HG03469 (cell line): ENCODE data around the gene MILR1.

Experiments
- ATAC-seq: cut with Tn5 transposase; IDR thresholded peaks from one replicate; pipeline ENCODE4 v1.9.1; 2021; ENCODE audit warnings: mild to moderate bottlenecking, moderate library complexity, moderate number of reproducible peaks; ENCODE audit not compliant: unreplicated experiment

The MILR1 gene

GRCh38 chr17:64502021-64502420, 53.1 kb downstream of the MILR1 start:
- ATAC-seq, result no peak

GRCh38 chr17:64502809-64503208, 53.9 kb downstream of the MILR1 start:
- no peak for ATAC-seq

DNA sequence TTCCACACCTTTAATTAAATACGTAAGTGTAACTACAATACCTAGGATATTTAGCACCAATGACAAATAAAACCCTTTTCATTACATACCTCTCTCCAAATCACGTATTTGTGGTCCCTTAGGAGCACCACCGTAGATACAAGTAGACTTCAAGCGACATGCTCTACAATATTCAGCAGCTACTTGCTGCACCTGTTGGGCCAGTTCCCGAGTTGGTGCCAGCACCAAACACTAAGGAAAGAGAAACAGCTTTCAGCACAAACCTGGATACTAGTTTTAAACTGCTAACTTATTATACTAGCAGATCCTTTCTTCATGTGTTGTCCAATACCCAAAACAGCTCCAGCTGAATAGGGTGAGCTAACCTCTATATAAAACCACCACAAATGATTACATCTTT, 54.4 kb downstream of the MILR1 start:
- no peak for ATAC-seq

- no peak for ATAC-seq
Measured at GRCh38 chr17:64503821-64504768, 55.2 kb downstream of the MILR1 start.

DNA sequence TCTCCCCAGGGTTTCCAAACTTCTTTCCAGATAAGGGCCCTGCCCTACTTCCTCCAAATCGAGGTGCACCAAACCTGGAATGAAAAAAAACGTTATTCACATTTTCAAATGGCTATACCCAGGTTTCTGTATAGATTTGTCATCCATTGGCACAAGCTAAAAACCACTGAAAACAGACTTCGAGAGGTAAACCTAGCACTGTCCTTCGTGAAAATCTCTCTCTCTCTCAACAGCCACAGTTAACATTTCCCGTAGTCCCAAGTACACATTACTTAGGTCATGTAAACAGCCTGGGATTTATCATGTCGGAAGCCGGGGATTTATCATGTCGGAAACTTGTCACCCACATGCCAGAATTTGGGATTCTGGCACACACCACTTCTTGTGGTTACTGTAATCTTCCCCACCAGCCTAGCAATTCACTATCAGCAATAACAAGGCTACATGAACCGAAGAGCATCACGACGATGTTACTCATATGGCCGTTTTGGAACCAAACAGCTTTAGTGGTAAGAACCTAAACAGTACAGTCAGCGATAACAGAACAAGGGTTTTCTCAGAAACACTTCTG, 55.9 kb downstream of the MILR1 start:
- no peak for ATAC-seq

GRCh38 chr17:64505340-64506200, 56.7 kb downstream of the MILR1 start:
- no peak for ATAC-seq

DNA sequence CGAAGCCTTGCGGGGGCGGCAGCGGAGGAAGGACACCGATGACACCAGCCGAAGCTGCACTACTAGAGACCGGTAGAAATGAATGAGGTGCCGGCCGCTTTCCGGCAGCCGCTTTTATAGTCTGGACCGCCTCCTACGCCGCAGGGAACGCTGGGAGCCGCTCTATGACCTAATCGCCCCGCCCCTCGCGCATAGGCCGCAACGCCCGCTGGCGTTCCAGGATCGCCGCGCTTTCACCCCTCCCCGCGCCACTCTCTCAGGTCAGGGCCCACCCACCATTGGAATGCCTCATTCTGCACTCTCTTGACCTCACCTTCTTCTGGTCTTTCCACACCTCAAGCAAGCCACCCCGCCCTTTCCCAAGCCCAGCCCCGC, 57.3 kb downstream of the MILR1 start, which contains the start of gene DDX5:
Gene DDX5, minus strand, starts transcription at position 89 of the 375 bp plus-strand sequence. CDS start 170 bp downstream, outside the sequence.
- peak; percentile 30 for ATAC-seq

DNA sequence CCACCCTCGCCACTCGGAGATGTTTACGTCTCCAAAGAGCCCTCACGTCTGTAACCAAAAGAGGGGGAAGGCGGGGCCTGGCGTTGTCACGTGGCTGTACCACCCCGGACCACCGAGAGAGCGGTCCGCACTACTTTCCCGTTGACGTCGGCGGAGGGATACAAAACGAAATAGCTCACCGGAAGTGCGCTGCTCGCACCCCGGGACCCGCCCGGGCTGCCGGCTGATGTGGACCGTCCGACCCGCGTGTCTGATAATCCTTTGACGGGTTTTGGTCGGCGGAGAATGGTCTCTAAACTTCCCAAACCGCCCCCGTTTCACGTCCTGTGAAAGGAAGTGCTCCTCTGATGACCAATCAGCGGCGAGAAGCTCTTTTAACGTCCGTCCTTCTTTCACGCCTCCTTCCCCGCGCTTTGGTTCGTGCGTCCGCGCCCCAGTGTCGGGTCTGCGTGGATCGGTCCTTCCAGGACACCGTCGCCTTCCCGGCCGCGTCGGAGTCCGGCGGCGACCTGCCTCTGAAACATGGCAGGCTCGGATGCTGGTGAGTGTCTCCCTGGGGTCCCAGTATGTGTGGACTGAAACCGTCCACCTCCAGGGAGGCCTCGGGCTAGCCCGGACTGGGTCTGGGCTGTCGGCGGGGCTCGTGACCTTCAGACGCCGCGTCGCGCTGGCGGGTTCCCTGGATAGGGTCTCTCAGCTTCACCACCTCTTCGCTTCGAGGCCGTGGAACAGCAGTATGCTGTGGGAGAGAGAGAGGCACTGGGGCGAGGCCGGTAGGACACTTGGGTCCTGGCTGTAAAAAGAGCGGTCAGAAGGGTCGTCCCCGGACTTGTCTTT, 57.9 kb downstream of the MILR1 start, which contains the start of gene CEP95:
Gene CEP95, plus strand, starts transcription at position 402 of the 837 bp plus-strand sequence. Its CDS starts 121 bp downstream, at position 523.
- ATAC-seq, result peak; percentile 33

DNA sequence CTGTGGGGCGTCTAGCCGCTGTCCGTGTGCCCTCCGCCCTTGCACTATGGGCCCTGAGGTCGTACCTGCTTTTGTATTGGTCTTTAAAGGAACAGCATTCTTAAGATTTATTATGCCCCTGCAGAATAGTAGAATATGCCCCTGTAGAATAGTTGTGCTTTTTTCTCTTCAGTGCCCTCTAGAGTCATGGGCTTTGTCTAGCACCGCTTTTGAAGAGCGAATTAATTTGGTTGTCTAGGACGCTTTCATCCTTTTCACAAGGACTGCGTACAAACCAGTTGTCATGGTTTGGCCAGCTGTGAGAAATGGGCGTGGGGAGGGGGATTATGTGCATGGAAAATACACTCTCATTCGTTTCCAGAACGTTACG, 58.5 kb downstream of the MILR1 start:
- no peak for ATAC-seq

DNA sequence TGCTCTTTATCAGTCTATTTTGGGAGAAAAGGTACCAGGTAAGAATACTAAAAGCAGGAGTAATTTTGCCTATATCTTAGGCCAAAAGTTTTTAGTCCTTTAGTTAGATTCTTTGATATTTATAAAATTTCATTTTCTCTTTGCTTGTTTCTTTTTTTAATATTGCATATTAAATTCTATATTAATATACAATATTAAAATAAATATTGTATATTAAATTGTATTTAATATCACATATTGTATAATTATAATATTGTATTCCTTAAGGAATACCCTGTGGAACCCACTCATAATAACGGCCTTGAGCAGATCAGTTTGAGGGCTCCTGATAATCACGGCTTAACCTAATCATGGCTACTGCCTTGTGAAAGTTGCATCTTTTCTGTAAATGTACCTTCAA, 59.8 kb downstream of the MILR1 start:
- ATAC-seq, result no peak

- no peak for ATAC-seq
Measured at GRCh38 chr17:64509179-64509578, 60.3 kb downstream of the MILR1 start.

GRCh38 chr17:64515419-64515818, 66.5 kb downstream of the MILR1 start:
- ATAC-seq, result no peak

DNA sequence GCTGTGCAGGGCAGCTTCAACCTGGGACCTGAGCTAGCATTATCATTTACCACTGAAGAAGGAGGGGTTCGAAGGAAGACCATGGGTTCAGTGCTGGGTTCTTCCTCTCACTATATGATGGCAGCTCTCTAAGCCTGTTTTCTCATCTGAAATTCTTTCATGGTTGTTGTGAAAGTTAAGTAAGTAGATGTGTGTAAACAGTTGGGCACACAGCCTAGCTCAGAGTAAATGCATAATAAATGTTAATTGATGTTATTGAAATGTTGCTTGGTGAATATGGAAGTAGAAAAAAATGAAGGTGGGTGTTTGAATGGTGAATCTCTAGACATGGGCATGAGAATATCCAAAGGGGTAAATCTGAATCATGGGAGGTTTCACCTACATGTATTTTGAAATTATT, 66.9 kb downstream of the MILR1 start:
- ATAC-seq, result no peak
